NCI-H748 treated with DMSO at 0.1 percent for 48 hours (cell line): Measurements from ENCODE around the gene GAGE12E.
"Not testable (repeated sequence)": the region's sequence is repeated elsewhere in the genome, so short reads cannot be mapped to it uniquely, and the experiment has no call there.

Source experiments
- DNase-seq: peaks from one replicate; lab custom pipeline; 2025; lab: John Stamatoyannopoulos, UW

Gene GAGE12E

GRCh38 chrX:49550989-49551388 is at the start of gene GAGE12E:
Gene GAGE12E (plus strand): TSS chrX:49551289. CDS start chrX:49552444, 1,155 bp downstream.
- DNase-seq: not testable (repeated sequence)

- not testable (repeated sequence) for DNase-seq
Observed at GRCh38 chrX:49531877-49532276, 19.2 kb upstream of the GAGE12E start, which contains the start of gene GAGE12C. Gene GAGE12C (plus strand): TSS chrX:49532177. CDS start chrX:49533332, 1,155 bp downstream.

- DNase-seq: not testable (repeated sequence)
Observed at GRCh38 chrX:49541433-49541832, 9.7 kb upstream of the GAGE12E start, which contains the start of gene GAGE12D. Gene GAGE12D (plus strand): TSS chrX:49541733. CDS start chrX:49542888, 1,155 bp downstream.

- DNase-seq: not testable (repeated sequence)
Observed at GRCh38 chrX:49560542-49560941, 9.5 kb downstream of the GAGE12E start, which contains the start of gene GAGE12F. Gene GAGE12F (plus strand): TSS chrX:49560842. CDS start chrX:49561997, 1,155 bp downstream.

GRCh38 chrX:49568728-49569127 is 17.6 kb downstream of the GAGE12E start:
- not testable (repeated sequence) for DNase-seq

GRCh38 chrX:49569152-49569551 is 18.1 kb downstream of the GAGE12E start:
- not testable (repeated sequence) for DNase-seq

- not testable (repeated sequence) for DNase-seq
Observed at GRCh38 chrX:49570100-49570499, 19.0 kb downstream of the GAGE12E start, which contains the start of gene GAGE12G. Gene GAGE12G (plus strand): TSS chrX:49570400. CDS start chrX:49571555, 1,155 bp downstream.

- DNase-seq: not testable (repeated sequence)
Observed at GRCh38 chrX:49579649-49580048, 28.6 kb downstream of the GAGE12E start, which contains the start of gene GAGE12H. Gene GAGE12H (plus strand): TSS chrX:49579949. CDS start chrX:49581104, 1,155 bp downstream.

GRCh38 chrX:49589196-49589595 is 38.1 kb downstream of the GAGE12E start, which contains the start of gene GAGE2A:
Gene GAGE2A (plus strand): TSS chrX:49589496. CDS start chrX:49590651, 1,155 bp downstream.
- DNase-seq: not testable (repeated sequence)

- not testable (repeated sequence) for DNase-seq
Observed at GRCh38 chrX:49589769-49590478, 38.8 kb downstream of the GAGE12E start.

GRCh38 chrX:49590488-49590887 is 39.4 kb downstream of the GAGE12E start:
- DNase-seq: not testable (repeated sequence)

GRCh38 chrX:49598720-49599119 is 47.6 kb downstream of the GAGE12E start, which contains the start of gene GAGE1:
Gene GAGE1 (plus strand): TSS chrX:49599020. CDS start chrX:49600175, 1,155 bp downstream.
- DNase-seq: not testable (repeated sequence)
